Smooth muscle cell (in vitro differentiated cells): Measurements from ENCODE around the gene ZBTB16. TPM values are rescaled to one million over a fixed set of nuclear protein-coding genes. Genes with fewer than 3 reads are reported as not detected.

Source experiments
- DNase-seq: peaks from one replicate; lab custom pipeline; 2025; ENCODE audit not compliant: unreplicated experiment; lab: John Stamatoyannopoulos, UW
- H2AFZ ChIP-seq: fragments of 200-600 bp; sonication (generic); 2 replicates; pipeline ENCODE4 v1.6.0; 2016; ENCODE audit warnings: antibody characterized with exemption, low read depth, mild to moderate bottlenecking
- H3F3A ChIP-seq: fragments of 200-600 bp; sonication (generic); 2 replicates; pipeline ENCODE4 v1.6.0; 2017; ENCODE audit warnings: antibody characterized with exemption, low read depth
- H3K27ac ChIP-seq: fragments of 200-600 bp; sonication (generic); 2 replicates; pipeline ENCODE4 v1.5.1; 2016; ENCODE audit warnings: low read depth, mild to moderate bottlenecking
- H3K27me3 ChIP-seq: fragments of 200-600 bp; sonication (generic); 2 replicates; pipeline ENCODE4 v1.6.1; 2016; ENCODE audit warnings: low read depth, mild to moderate bottlenecking
- H3K36me3 ChIP-seq: fragments of 200-600 bp; sonication (generic); 2 replicates; pipeline ENCODE4 v1.5.1; 2016; ENCODE audit warnings: low read depth
- H3K4me1 ChIP-seq: fragments of 200-600 bp; sonication (generic); 2 replicates; pipeline ENCODE4 v1.5.1; 2016; ENCODE audit warnings: low read depth
- H3K4me2 ChIP-seq: fragments of 200-600 bp; sonication (generic); 2 replicates; pipeline ENCODE4 v1.6.0; 2016; ENCODE audit warnings: mild to moderate bottlenecking
- H3K4me3 ChIP-seq: fragments of 200-600 bp; sonication (generic); 2 replicates; pipeline ENCODE4 v1.5.1; 2016; ENCODE audit warnings: mild to moderate bottlenecking
- H3K79me2 ChIP-seq: fragments of 200-600 bp; sonication (generic); 2 replicates; pipeline ENCODE4 v1.6.0; 2016; ENCODE audit warnings: low read depth, mild to moderate bottlenecking
- H3K9ac ChIP-seq: fragments of 200-600 bp; sonication (generic); 2 replicates; pipeline ENCODE4 v1.6.0; 2016; ENCODE audit warnings: low read depth
- H3K9me3 ChIP-seq: fragments of 200-600 bp; sonication (generic); replicated peaks from 2 replicates; pipeline ENCODE4 v1.5.1; 2016; ENCODE audit warnings: low read depth
- H4K20me1 ChIP-seq: fragments of 200-600 bp; sonication (generic); 2 replicates; pipeline ENCODE4 v1.6.0; 2016; ENCODE audit warnings: low read depth
- CTCF ChIP-seq: fragments of 200-600 bp; sonication (generic); IDR thresholded peaks from 2 replicates; pipeline ENCODE4 v1.5.1; 2017; ENCODE audit warnings: borderline replicate concordance, mild to moderate bottlenecking, antibody characterized with exemption; ENCODE audit not compliant: insufficient read depth, poor library complexity, severe bottlenecking
- WGBS: methylation state at CpG from one replicate; pipeline ENCODE4 v1.1.7; 2016; ENCODE audit warnings: low lambda C conversion rate; 5-methylcytosine and 5-hydroxymethylcytosine counted together
- polyA plus RNA-seq: library from polyadenylated mRNA; unstranded; fragments of >200 nt; fragmentation: Nextera tagmentation; extraction: Ambion mirVana; gene quantifications from 2 replicates; pipeline ENCODE4 v1.2.1, GENCODE V29; 2016
- total RNA-seq: library from RNA; depleted of rRNA; stranded (reverse); fragments of >200 nt; gene quantifications from 2 replicates; pipeline ENCODE4 v1.2.3, GENCODE V29; 2014

The ZBTB16 gene
- total and polyA plus RNA-seq, 2 experiments from 2014 or later = not detected

GRCh38 chr11:114091516-114092397 is 32.2 kb downstream of the ZBTB16 start:
- WGBS = 67% methylated on average over 17 of the region's 17 CpGs
- no peak for DNase-seq
- Histone ChIP-seq H4K20me1 (no peaks in the 10 kb centered on the region), H3F3A (no peaks in the 10 kb centered on the region), H3K4me2 (no peak overlapping the region), H3K27me3 (peaks cover 13% of the 10 kb centered on the region), H3K36me3 (no peaks in the 10 kb centered on the region), H2AFZ (no peak overlapping the region), H3K9me3 (no peaks in the 10 kb centered on the region), H3K4me3 (no peak overlapping the region), H3K4me1 (peaks cover 44% of the 10 kb centered on the region), H3K79me2 (no peaks in the 10 kb centered on the region), H3K27ac (no peak overlapping the region), H3K9ac (no peak overlapping the region)
- TF ChIP-seq CTCF = no peak

GRCh38 chr11:114092478-114092877 is 33.0 kb downstream of the ZBTB16 start:
- H4K20me1 ChIP-seq = no peaks in the 10 kb centered on the region
- no peaks in the 10 kb centered on the region for H3K9me3 ChIP-seq
- H3K4me3 ChIP-seq = no peak overlapping the region
- DNase-seq = no peak
- H3F3A ChIP-seq = no peaks in the 10 kb centered on the region
- H3K9ac ChIP-seq = no peak overlapping the region
- H2AFZ ChIP-seq = no peak overlapping the region
- no peaks in the 10 kb centered on the region for H3K79me2 ChIP-seq
- H3K27ac ChIP-seq = no peak overlapping the region
- H3K4me1 ChIP-seq = peaks cover 44% of the 10 kb centered on the region
- no peaks in the 10 kb centered on the region for H3K36me3 ChIP-seq
- WGBS = 70% methylated on average over 3 of the region's 3 CpGs
- no peak for TF ChIP-seq CTCF
- no peak overlapping the region for H3K4me2 ChIP-seq
- H3K27me3 ChIP-seq = peaks cover 8% of the 10 kb centered on the region

- WGBS = 91% methylated on average over 3 of the region's 3 CpGs
Measured at GRCh38 chr11:114092953-114093352, 33.4 kb downstream of the ZBTB16 start.

More at GRCh38 chr11:114092953-114093352, 33.4 kb downstream of the ZBTB16 start:
- Histone ChIP-seq H3K4me1 (peaks cover 41% of the 10 kb centered on the region), H4K20me1 (no peaks in the 10 kb centered on the region), H3K4me3 (no peak overlapping the region), H3K27ac (no peak overlapping the region), H3K9me3 (no peaks in the 10 kb centered on the region), H3K36me3 (no peaks in the 10 kb centered on the region), H3K79me2 (no peaks in the 10 kb centered on the region), H3K27me3 (peaks cover 6% of the 10 kb centered on the region), H2AFZ (no peak overlapping the region), H3K4me2 (no peak overlapping the region), H3K9ac (no peak overlapping the region), H3F3A (no peaks in the 10 kb centered on the region)
- DNase-seq = no peak
- no peak for TF ChIP-seq CTCF
